Measurements from ENCODE around the gene UBE2E2. TPM values are rescaled to one million over a fixed set of nuclear protein-coding genes. Genes with fewer than 3 reads are reported as not detected.

UBE2E2 gene
- total and polyA plus RNA-seq, 2 of the 13 experiments (the other 11 are each of a cell fraction or from before 2014, with no cell fraction given), result 0.77 to 1.5 TPM

- FAIRE-seq (no peak), ATAC-seq (no peak), DNase-seq (ENCODE audit: low spot score) (no peak)
- in situ Hi-C loops (cut with HindIII; ENCODE audit: extremely low pct_ligation_motif_present, low pct_unique_long_range_greater_than_20kb) (no loop called here), intact Hi-C loops (cut with micrococcal nuclease; ENCODE audit: unreplicated experiment) (no loop called here)
- Histone ChIP-seq H3K27ac (ENCODE audit: extremely low read length, insufficient read depth, low read length) (no peak overlapping the region), H3K36me3 (replicated peaks in 1 of 2; ENCODE audit: control insufficient read depth in 1 of 2, insufficient read depth in 2 of 2, low read length in 2 of 2) (no peaks in the 10 kb centered on the region), H3K9me3 (ENCODE audit: low read length) (no peaks in the 10 kb centered on the region), H2AFZ (ENCODE audit: low read length) (no peak overlapping the region), H4K20me1 (ENCODE audit: insufficient read depth, low read length) (no peaks in the 10 kb centered on the region), H3K4me2 (ENCODE audit: low read depth, low read length) (no peak overlapping the region), H3K79me2 (ENCODE audit: insufficient read depth, low read length) (no peaks in the 10 kb centered on the region), H3K4me1 (ENCODE audit: insufficient read depth, low read length) (no peaks in the 10 kb centered on the region), H3K27me3 (ENCODE audit: control insufficient read depth in 1 of 2, insufficient read depth in 2 of 2, low read length in 2 of 2) (no peaks in the 10 kb centered on the region; a peak in 1 of 5 replicates), H3K9ac (ENCODE audit: insufficient read depth, low read depth, low read length) (no peak overlapping the region), H3K4me3 (replicated peaks in 1 of 3; ENCODE audit: insufficient read depth in 1 of 3, low read depth in 2 of 3, low read length in 3 of 3) (no peak overlapping the region)
- WGBS (ENCODE audit: low lambda C conversion rate), result 13% methylated on average over 3 of the region's 3 CpGs
- CTCF ChIA-PET (ENCODE audit: low intra/inter-chr PET ratio, low total read pairs), result no interaction called here
- no TSS peak for BruUV-seq (replicated peaks)
- no peak for TF ChIP-seq NCOA1 (CRISPR knock-in tag; IDR thresholded peaks at IDR 0.05)
- no peak for TF ChIP-seq THAP8 (CRISPR knock-in tag; IDR thresholded peaks at IDR 0.05; ENCODE audit: borderline replicate concordance)
- TF ChIP-seq, protein P1, sequence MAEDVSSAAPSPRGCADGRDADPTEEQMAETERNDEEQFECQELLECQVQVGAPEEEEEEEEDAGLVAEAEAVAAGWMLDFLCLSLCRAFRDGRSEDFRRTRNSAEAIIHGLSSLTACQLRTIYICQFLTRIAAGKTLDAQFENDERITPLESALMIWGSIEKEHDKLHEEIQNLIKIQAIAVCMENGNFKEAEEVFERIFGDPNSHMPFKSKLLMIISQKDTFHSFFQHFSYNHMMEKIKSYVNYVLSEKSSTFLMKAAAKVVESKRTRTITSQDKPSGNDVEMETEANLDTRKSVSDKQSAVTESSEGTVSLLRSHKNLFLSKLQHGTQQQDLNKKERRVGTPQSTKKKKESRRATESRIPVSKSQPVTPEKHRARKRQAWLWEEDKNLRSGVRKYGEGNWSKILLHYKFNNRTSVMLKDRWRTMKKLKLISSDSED (CRISPR knock-in tag; IDR thresholded peaks at IDR 0.05), result no peak
- TF ChIP-seq DPF2 (CRISPR knock-in tag; IDR thresholded peaks at IDR 0.05; ENCODE audit: borderline replicate concordance, low read depth), result no peak
- no peak for TF ChIP-seq PITX1 (CRISPR knock-in tag; IDR thresholded peaks at IDR 0.05)
- TF ChIP-seq ZNF580 (CRISPR knock-in tag; IDR thresholded peaks at IDR 0.05; ENCODE audit: borderline replicate concordance, low read depth), result no peak
- TF ChIP-seq ZNF629 (CRISPR knock-in tag; conservative IDR thresholded peaks at IDR 0.05), result no peak
- POLR2A ChIA-PET, result no interaction called here
Measured at GRCh38 chr3:23588547-23588946, 385.4 kb downstream of the UBE2E2 start.

All from HepG2 (cell line).